DMS114 treated with DMSO at 0.1 percent for 48 hours (cell line): Measurements from ENCODE around the gene NACA2.
"Not testable (repeated sequence)": the region's sequence is repeated elsewhere in the genome, so short reads cannot be mapped to it uniquely, and the experiment has no call there.

Source experiments
- DNase-seq: peaks from one replicate; lab custom pipeline; 2025; ENCODE audit not compliant: unreplicated experiment; lab: John Stamatoyannopoulos, UW

NACA2 gene

DNA sequence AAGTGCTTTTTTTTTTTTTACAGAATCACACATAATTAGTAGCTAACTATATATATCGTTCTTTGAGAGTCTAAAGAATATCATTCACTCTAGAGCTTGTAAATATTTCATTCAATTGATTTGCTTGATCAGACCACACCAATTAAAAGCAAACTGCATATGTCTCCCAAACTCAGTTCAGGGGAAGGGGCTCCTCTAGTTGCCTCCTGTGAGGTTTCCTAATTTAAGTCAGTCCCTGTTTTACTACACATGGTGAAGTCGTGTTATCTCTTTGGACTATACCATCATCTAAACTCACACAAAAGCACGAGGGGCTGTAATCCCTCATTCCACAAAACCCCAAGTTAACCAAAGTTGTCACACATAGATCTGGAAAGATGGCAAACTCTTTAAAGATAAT, 11.7 kb downstream of the NACA2 start:
- no peak for DNase-seq

DNA sequence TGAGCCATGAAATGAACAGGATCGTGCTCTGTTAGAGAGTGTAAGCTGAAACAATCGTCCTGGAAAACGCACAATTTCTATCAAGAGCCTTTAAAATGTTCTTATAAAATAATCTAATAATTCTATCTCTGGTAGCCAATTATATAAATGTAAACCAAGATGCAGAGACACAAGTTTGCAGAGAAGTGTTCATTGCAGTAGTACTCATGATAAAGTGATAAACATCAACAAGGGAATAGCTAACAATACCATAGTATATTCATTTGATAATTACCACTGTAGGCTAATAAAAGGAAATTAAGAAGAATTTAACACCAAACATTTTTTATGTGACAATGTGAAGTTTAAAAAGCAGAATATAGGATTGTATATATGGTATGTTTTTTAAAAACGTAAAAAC, 12.4 kb downstream of the NACA2 start:
- no peak for DNase-seq

DNA sequence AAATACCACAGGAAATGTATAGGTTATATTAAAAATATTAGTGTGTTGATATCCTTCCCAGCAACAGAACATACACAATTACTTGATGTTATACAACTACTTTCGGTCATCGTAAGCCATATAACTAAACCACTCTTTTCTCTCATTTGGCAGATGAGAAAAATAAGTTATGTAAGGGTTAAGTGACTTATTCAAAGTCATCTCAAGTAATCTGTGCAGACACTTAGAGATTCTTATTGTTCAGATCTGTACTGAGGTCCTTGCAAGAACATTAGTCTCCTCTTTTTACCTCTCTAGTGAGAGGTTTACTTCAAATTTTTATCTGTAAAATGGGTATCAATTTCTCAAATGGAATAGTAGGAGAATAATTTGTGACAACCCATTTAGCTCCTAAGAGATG, 15.0 kb downstream of the NACA2 start:
- DNase-seq, result no peak

DNA sequence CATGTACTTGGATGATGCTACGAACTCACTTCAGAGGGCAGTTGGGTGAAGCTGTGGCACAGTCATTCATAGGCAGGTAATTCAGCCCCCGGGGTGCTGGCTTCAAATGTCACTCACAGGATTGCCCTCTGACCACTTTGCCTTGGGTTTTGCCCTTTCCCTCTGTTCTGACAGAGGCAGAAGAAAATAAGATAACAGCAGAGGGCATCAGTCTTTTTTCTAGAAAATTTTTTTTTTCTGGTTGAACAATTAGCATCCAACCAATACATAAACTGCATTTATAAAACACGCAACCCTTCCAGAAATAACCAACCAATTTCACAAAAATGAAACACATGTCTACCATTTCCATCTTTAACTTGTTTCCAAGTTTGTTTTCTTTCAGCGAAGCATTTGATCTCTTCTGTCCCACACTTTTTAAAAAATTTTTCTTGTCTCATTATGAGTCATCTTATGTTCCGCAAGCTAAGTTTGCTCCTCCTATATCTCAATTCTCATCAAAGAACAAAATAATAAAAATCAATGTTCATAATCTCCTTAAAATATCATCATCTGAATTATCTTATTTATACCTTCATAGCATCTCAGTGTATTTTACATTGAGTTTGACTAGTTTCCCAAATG, 15.6 kb downstream of the NACA2 start:
- no peak for DNase-seq

DNA sequence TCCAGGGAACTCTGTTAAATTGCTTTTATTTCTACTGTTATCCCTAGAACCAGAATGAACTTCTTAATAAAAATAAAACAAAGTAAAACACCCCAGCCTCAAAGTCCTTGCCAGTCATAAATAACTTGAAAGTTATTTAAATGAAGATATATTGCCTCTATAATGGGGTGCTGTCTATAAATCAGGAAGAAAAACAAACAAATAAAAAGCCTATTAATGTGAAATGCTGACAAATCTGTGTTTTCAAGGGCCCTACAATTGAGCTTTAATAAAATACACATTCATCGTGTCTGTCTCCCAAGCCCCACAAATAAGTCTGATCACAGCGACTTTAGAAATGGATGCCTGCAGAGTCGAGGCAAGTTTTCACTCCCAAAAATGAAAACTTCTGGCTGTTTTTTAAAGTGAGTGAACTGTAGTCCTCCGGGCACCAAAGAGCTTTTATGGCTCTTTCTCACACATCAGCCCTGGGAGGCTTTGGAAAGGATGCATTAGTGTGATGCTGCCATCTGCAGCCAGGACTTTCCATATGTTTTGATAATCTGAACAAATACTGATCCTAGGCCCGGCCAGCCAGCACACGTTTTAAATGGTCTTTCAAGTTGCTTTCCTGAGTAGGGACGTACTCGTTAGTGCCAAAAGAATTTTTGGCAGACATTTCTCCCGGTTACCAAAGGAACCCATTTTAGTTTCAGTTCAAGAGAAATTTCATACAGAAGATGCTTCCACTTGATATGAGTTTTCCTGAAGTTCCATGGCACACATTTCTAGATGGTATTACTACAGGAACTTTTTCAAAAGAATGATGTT, 16.3 kb downstream of the NACA2 start:
- DNase-seq, result peak; percentile 32

DNA sequence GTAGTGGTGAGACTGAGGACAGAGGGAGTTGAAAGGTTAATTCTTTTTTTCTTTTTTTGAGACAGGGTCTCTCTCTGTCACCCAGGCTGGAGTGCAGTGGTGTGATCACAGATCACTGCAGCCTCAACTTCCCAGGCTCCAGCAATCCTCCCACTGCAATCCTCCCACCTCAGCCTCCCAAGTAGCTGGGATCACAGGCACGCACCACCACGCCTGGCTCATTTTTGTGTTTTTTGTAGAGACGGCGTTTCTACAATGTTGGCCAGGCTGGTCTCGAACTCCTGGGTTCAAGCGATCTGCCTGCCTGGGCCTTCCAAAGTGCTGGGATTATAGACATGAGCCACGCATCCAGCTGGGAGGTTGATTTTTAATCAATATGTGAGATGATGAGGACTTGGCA, 18.5 kb downstream of the NACA2 start:
- not testable (repeated sequence) for DNase-seq

DNA sequence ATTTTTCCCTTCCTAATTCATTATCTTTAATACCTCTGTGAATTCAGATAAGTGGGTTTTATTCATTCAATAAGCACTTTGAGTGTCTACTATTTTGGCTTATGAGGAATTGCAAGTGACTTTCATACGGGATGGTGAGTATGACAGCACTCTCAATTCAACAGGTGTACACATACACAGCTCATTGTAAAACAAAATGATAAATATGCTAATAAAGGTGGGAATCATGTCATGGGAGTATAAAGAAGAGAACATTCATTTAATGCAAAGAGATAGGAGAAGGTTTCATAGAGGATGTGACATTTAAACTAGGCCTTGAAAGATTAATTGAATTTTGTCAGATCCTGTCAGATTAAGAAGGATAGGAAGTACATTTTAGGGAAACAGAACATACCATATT, 19.4 kb downstream of the NACA2 start:
- no peak for DNase-seq

DNA sequence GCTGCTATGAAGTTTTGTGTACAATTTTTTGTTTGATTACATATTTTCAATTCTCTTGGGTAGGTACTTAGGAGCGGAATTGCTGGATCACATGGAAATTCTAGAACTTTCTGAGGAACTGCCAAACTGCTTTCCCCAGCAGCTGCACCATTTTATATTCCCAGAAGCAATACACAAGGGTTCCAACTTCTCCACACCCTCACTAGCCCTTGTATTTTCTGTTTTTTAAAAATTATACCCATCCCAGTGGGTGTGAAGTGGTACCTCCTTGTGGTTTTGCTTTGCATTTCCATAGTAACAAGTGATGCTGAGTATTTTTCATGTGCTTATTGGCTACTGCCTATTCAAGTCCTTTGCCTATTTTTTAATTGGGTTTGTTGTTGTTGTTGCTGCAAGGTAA, 20.9 kb downstream of the NACA2 start:
- peak; percentile 44 for DNase-seq

DNA sequence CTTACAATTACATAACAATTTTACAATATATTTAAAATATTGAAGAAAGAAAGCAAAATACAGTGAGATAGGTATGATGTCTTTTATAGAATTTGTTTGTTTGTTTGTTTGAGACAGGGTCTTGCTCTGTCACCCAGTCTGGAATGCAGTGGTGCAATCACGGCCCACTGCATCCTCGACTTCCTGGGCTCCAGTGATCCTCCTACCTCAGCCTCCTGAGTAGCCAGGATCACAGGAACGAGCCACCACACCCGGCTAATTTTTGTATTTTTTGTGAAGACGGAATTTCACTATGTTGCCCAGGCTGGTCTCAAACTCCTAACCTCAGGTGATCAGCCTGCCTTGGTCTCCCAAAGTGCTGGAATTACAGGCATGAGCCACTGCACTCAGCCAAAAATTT, 21.5 kb downstream of the NACA2 start:
- DNase-seq, result not testable (repeated sequence)

DNA sequence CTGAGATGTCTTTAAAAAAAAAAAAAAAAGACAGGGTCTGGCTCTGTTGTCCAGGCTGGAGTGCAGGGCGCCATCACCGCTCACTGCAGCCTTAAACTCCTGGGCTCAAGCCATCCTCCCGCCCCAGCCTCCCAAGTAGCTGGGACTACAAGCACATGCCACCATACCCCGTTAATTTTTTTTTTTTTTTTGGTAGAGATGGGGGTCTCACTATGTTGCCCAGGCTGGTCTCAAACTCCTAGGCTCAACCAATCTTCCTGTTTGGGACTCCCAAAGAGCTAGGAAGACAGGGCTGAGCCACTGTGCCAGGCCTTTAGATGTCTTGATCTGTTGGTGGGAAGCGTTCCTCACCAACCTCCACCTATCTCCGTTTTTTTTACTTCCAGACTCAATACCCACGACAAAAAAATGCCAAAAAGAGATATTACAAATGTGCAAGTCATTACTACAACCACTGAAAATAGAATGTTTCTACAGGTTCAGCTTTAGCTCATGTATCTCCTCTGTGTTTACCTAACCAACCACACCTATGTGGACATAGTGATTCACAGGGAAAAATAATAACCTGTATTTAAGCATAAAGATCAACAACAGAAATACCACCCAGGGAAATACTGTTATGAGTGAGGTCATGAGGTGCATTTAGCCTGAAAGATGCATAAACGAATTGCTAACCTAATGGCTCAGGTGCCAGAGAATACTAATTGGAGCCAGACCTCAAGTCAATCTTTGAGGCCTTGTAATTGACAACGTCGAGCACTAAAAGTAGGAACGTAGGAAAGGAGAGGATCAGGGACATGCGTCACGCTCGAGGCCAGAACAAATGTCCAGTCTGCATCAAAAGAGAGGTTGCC, 22.6 kb downstream of the NACA2 start:
- DNase-seq, result no peak

DNA sequence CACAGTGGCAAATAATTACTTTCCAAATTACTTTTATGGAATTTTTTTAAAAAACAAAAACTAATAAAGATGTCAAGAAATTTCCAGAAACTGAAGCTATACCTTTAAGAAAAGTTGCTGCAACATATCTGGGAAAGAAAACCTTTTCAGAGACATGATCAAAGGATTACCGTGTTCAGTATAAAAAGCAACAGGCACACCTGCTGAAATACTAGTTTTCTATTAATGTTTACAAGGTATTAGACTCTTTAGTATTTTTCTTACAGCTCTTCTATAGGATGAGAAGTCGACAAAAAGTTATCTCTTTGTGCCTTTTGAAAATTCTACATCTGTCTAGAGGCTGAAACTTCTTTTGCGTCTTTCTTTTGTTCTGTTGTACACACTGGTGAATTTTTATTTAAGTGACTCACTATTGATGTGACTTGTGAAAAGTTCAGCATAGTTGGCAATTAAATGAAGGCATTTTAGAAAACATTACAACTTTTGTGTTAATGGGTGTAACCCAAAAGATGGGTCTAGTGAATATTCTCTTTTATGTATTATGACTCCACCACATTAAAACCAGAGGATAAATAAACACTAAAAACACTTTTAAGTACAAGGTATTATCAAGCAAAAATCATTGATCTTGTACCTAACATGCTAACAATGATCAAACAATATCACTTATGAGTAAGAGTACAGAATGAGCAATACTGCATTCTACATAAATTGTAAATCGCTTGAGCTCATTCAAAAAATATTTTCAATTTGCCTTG, 23.8 kb downstream of the NACA2 start:
- DNase-seq, result no peak

DNA sequence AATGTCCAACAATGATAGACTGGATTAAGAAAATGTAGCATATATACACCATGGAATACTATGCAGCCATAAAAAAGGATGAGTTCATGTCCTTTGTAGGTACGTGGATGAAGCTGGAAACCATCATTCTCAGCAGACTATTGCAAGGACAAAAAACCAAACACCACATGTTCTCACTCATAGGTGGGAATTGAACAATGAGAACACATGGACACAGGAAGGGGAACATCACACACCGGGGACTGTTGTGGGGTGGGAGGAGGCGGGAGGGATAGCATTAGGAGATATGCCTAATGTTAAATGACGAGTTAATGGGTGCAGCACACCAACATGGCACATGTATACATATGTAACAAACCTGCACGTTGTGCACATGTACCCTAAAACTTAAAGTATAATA, 24.6 kb downstream of the NACA2 start:
- DNase-seq, result not testable (repeated sequence)

DNA sequence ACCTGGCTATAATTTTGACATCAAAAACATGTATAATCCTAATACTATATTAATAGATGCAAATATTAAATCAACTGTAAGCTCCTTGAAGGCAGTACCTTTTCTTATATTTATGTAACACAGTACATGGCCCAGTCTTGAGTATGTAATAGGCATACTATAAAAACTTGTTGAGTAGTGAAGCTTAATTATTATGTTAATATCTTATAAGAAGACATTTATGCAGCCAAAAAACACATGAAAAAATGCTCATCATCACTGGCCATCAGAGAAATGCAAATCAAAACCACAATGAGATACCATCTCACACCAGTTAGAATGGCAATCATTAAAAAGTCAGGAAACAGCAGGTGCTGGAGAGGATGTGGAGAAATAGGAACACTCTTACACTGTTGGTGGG, 25.2 kb downstream of the NACA2 start:
- not testable (repeated sequence) for DNase-seq

DNA sequence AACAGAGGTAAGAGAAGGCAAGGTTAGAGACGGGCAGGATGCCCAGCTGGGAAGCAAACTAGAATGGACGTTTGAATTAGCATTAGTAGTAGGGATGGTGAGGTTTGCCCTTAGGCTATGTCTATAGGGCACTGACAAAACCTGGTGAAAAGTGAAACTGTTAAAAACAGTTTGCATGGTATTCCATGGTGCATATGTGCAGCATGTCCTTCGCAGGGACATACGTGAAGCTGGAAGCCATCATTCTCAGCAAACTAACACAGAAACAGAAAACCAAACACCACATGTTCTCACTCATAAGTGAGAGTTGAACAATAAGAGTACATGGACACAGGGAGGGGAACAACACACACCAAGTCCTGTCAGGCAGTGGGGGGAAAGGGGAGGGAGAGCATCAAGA, 25.8 kb downstream of the NACA2 start:
- DNase-seq, result no peak

DNA sequence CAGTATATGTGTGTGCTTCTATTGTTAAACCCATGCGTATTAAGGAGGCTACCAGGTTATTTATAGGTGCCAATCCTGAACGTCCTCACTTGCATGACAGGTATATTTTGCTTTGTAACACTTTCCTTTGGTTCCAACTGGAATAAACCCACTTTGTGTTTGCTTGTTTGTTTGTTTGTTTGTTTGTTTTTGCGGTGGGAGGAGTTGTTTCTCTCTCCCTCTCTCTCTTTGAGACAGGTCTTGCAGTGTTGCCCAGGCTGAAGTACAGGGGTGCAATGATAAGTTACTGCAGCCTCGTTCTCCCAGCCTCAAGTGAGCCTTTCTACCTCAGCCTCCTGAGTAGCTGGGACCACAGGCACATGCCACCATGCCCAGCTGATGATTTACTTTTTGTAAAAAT, 28.7 kb downstream of the NACA2 start:
- no peak for DNase-seq

DNA sequence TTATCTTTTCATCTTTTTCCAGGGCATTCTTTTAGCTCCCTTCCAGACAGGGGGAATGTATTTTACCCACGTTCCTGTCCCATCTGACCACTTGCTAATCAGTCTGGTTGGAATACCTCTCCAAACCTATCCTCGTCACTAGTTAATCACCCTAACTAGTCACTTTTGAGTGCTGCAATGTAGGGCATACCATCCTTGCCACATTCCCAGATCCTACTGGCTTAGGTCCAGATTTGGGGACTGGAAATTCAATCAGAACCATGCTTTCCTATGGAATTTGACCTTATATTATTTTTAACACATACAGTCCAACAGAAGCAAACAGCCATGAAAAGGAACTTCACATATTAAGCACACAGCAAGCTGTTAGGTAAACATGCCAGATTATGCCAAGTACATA, 29.7 kb downstream of the NACA2 start:
- no peak for DNase-seq

DNA sequence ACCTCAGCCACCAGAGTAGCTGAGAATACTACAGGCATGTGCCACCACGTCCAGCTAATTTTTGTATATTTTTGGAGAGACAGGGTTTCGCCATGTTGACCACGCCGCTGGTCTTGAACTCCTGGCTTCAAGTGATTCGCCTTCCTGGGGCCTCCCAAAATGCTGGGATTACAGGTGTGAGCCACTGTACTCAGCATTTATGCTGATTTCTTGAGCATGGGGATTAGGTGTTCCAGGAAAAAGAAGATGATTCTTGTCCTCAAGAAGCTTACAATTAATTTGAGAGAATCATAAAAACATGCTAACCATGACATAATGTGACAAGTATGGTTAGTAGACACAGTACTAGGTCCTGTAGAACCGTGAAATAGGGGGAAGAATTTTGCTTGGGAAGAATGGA, 30.9 kb downstream of the NACA2 start:
- DNase-seq, result no peak

DNA sequence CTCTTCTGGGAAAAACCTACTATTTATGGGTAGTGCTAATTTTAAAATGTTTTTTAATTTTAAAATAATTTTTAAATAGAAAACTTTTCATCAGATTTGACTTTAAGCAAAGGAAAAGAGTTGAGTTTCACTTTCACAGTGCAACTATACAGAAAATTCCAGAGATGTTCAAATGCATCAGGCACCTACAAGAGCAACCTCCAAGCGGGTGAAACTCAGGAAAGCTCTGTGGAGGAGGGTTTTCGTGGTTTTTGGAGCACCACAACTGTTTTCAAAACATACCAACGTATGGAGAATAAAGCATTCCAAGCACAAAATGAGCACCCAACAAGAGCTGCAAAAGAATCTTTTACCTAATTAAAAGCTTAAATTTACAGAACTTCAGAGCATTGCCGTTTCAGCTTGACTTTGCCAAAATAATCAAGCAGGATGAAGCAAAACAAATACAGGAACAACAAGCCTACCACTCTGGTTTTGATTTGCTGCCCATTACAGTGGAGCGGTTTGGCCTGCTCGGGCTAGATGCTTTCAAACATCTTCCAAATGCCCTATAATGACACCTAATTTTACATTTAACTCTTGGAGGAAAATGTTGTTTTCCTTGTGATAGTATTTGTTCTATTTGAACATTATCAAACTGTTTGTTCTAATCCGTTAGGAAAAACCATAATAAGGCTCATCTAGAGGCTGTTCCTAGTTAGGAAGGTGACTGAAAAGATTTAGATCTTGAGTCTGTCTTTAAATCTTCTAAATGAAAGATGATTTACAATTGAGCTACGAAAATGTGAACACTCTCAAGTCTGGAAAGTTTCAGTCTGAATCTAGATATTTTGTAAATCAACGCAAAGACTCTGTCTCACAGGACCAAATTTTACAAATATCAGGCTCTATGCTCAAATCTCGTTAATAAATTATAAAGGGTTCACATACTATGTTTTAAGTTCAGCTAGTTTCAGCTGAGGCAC, 34.5 kb downstream of the NACA2 start:
- DNase-seq, result peak; percentile 21

DNA sequence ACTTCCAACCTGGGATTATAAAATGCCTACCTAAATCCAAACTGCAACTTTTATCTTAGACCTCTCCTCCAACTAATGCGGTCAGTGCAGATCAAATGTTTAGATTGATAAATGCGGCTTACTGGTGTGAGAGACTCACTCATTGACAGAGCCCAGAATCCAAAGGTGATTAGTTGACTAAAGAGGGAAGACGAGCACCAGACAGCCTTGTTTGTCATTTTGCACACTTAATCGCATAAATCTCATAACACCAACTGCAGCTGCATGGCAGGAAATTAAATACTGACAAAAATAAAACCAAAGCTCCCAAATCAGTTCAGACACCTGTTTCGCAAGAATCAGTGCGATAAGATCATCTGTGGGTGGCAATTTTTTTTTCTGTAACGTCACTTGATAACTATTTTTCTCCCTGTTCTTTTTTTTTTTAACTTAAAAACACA, 35.9 kb downstream of the NACA2 start:
- DNase-seq, result no peak

DNA sequence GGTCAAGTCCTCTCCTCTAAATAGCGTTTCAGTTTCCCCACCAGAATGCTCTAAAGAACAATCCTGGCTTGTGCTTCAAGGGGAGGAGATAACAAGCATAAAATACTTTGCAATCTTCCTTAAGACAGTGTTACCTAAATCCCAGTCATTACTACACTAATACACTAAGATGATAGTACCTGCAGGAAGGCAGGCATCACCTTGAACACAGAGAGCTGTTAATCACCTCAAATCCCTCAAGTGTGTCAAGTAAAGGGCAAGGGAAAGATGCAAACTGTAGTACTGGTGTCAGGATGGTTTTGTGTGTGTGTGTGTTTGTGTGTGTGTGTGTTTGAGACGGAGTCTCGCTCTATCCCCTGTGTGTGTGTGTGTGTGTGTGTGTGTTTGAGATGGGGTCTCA, 36.8 kb downstream of the NACA2 start:
- no peak for DNase-seq
